GM19238 (cell line): ENCODE results near the gene DDAH1.

Experiments used
- DNase-seq: peaks from one replicate; pipeline ENCODE4 v3.0.0; 2011; ENCODE audit warnings: low spot score; ENCODE audit not compliant: insufficient read length

Gene DDAH1

GRCh38 chr1:85394130-85394529, 70.8 kb downstream of the DDAH1 start:
- DNase-seq: no peak

DNA sequence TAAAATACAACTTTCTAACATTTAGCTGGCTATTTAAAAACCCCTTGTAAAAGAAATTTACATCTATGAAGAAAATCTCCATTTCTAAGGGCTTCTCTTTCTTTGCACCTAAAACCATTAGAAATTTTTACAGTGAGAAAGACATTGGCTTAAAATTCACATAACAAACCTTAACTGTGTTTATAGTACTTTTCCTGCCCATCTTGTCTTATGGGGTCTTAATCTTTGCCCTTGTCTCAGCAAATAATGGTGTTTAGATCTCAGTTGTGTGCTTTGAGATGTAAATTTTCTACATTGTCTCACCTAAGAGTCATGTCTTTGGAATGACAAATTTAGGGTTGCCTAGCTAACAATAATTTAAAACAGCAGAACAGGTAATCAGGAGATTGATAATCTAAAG, 71.5 kb downstream of the DDAH1 start:
- no peak for DNase-seq

GRCh38 chr1:85388416-85388815, 76.5 kb downstream of the DDAH1 start:
- DNase-seq: no peak

- no peak for DNase-seq
These were observed 77.2 kb downstream of the DDAH1 start for GRCh38 chr1:85387781-85388180.

- DNase-seq: no peak
These were observed 78.8 kb downstream of the DDAH1 start for GRCh38 chr1:85386068-85386722.

DNA sequence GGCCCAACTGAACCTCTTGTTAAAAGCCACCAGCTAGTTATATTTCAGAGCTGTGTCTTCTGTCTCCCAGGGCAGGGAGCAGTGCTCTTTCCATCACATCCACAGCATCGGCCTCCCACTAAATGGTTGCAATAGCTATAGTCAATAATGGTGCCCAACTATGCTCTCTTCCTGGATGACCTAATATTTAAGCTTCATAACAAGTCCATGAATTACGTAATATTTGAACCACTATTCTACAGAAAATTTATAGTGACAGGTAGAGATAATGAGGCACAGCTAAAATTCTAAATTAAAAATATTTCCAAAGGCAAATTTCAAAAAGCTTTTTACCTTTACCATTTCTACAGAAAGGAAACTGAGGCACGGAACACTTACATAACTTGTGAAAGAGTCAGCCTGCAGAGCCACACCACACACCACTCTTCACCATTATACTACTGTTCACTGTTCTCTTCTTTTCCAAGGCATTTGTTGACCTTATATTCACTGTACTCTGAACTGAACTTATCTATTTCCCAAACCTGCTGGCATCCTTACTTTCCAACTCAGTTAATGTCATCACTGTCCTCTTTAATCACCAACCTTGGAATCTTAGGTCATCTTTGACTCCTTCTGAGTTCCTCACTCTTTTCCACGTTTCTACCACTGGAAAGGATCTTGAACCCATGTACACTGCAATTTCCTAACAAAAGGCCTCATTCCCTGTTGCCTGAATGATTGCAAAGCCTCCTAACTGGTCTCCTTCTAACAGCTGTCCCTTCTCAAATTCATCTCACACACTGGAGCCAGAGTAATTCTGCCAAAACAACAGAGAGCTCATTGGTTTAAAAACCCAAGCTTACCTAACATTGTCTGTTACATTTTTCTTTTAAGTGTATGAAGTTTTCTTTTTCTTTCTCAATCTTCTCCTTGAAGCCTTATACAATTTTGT, 85.5 kb downstream of the DDAH1 start:
- no peak for DNase-seq

- DNase-seq: no peak
These were observed 86.4 kb downstream of the DDAH1 start for GRCh38 chr1:85378534-85378933.

DNA sequence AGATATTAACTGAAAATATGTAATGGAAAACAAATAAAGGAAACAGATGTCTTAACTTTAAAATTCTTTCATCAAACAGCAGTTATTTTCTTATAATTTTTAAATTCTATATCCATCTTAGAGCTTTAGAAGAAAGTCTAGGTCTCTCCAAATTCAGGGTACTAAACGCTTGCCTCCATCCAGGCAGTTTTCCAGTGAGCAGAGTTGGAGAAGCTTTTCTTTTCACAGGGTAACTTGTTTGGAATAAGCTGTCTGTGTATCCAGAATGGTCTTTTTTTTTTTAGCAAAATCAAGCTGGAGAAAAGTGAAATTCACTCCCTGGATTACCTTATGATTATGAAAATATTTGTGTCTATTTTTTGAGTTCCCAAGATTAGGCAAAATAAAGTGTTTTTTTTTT, 88.6 kb downstream of the DDAH1 start:
- no peak for DNase-seq

- no peak for DNase-seq
These were observed 89.5 kb downstream of the DDAH1 start for GRCh38 chr1:85375493-85375892.

- no peak for DNase-seq
These were observed 90.8 kb downstream of the DDAH1 start for GRCh38 chr1:85374160-85374559.

GRCh38 chr1:85373378-85373708, 91.6 kb downstream of the DDAH1 start:
- no peak for DNase-seq

GRCh38 chr1:85372683-85373377, 92.1 kb downstream of the DDAH1 start:
- no peak for DNase-seq

DNA sequence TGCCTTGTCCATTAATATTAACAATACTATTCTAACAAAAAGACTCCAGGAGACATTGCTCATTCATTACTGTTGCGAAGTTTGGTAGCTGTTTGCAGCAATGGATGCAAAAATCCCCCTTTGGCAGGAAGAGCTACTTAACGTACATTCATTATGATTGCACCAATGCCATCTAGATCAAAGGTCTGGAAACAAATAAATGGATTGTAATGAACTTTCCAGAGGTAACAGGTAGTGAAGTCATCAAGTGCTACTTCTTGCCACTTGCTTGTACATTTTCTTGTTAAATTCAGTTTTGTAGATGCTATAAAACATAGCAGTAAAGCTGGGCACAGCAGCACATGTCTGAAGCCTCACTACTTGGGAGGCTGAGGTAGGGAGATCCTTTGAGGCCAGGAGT, 93.9 kb downstream of the DDAH1 start:
- no peak for DNase-seq

DNA sequence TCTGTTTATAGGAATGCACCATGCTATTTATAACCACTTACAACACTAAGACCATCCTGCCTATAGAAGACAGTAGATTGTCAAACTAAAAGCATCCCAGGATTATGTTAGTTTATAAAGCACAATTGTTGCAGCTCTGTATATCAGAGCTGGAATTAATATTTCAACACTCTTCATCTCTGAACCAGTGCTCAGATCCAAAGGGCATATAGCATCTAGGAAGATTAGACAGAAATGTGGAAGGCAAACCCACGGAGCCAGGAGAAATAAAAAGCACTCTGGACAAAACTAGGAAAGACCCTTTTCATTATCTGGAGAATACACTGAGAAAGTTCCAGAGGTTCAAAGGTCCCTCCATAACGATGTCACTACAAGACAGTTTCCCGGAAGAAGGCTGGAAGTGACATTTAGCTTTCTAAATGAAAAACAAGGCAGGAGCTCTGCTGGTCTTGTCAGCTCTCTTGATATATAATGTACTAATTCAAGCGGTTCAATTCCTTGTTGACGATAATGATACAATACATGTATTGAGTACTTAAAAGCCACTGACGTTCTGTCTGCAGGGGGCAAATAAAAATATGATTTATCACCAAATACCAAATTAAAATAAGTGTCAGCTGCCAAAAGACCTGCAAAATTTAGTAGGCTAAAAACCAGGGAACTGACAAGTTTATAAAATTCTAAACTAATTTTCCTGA, 96.7 kb downstream of the DDAH1 start:
- DNase-seq: no peak

GRCh38 chr1:85366391-85367170, 98.4 kb downstream of the DDAH1 start:
- no peak for DNase-seq

- DNase-seq: no peak
These were observed 99.1 kb downstream of the DDAH1 start for GRCh38 chr1:85365851-85366250.

- no peak for DNase-seq
These were observed 101.4 kb downstream of the DDAH1 start for GRCh38 chr1:85363521-85363920.

DNA sequence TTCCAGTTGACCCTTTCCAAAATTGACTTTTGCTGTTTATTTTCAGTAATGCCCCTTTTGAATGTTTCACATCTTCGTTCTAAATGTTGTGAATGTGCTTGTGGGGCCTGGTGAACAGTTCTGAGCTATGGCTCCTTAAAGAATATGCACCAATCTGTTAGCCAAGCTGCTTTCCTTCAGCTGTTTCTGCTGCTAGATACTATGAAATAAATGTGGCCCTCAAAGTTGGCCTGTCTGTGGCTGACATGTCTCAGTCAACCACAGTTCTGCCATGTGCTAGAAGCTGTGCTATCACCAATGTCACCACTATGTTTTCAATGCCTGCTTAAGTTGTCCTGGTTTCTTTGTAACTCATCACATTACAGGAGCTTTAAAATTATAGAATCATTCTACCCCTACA, 101.9 kb downstream of the DDAH1 start:
- no peak for DNase-seq

DNA sequence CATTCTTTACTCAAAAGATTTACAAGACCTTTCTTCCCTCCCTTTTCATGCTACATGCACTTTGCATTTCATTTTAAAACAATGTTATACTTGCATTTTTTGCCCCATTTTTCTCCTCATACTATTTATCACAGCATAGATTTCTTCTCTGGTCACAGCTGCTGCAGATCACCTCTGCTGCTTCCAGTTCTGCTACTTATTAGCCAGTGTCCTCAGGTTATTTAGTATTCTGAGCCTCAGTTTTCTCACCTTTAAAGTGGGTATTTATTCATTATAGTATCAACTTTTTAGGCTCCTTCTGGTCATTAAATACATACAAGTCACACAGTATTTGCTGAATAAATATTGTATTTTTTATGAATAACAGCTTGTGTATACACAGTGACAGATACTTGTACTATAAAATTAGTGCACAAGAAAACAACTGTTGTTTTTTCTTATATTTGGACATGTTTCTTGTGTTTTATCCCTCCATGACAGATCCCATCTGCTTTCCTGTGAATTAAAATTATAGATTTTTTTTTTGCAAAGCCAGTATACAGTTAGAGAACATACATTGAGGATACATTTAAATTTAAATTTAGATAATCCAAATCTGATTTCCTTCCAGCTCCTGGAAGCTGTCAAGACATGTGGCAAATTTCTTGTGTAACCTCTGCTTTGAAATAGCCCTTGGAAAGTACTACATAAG, 103.2 kb downstream of the DDAH1 start:
- no peak for DNase-seq

DNA sequence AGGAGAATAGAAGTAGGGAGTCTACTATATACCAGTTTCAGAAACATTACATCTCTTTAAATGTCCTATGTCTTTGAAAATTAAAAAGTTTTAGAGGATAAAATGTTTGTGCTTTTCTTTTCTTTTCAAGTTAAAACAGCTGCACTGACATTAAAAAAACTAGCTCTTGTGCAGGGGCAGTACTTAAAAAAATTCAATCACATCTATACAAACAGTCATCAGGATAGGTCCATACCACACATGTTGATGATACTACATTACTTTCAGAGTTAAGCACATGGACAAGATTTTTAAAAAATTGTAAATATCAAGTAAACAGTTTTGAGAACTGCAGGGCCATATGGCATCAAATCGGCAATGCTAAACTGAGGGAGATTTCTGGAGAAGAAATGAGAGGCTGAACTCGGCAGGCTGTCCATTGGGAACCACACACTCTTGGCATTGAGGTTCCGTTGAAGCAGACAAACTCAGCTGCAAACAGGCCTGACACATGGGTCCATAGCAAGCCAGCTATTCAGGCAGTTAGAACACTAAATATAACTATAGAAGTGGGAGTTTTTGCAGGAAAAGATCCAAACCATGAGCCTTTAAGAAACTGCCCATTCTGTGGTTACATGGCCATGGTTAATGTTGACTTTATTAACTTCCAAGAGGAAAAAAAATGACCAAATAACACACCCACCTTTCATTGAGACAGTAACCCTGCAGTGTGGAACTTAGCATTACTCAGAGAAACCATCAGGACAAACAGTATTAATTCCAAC, 104.0 kb downstream of the DDAH1 start:
- no peak for DNase-seq
